Breast epithelium (tissue), 4 donors: ENCODE measurements around the gene AKR1C1. TPM values are rescaled to one million over a fixed set of nuclear protein-coding genes. Genes with fewer than 3 reads are reported as not detected.
"Not testable (repeated sequence)": the region's sequence is repeated elsewhere in the genome, so short reads cannot be mapped to it uniquely, and the experiment has no call there.

Source experiments
- DNase-seq, 2 donors: peaks; one replicate each; pipeline ENCODE4 v3.0.0-alpha.2; 2019; ENCODE audit warnings: low spot score in 2 of 2
- H3K27ac ChIP-seq, 2 donors: fragments of 200-600 bp; sonication (generic) in 1 of 2; one replicate each; pipeline ENCODE4 v1.5.1; 2016 to 2019; ENCODE audit warnings: mild to moderate bottlenecking in 1 of 2
- H3K27me3 ChIP-seq, 2 donors: fragments of 200-600 bp; sonication (generic) in 1 of 2; one replicate each; pipeline versions ENCODE4 v1.5.1 to v1.6.0; 2017 to 2019; ENCODE audit warnings: control low read depth in 1 of 2, mild to moderate bottlenecking in 1 of 2
- H3K36me3 ChIP-seq: fragments of 200-600 bp; one replicate; pipeline ENCODE4 v1.5.1; 2019
- H3K4me1 ChIP-seq, 2 donors: fragments of 200-600 bp; sonication (generic); one replicate each; pipeline ENCODE4 v1.5.1; 2016 to 2019; ENCODE audit warnings: control low read depth in 1 of 2
- H3K4me3 ChIP-seq, 3 donors: fragments of 200-600 bp; sonication (generic); 1 replicate in 2 of 3; 2 replicates in 1 of 3; pipeline ENCODE4 v1.5.1; 2016 to 2019; ENCODE audit warnings: mild to moderate bottlenecking in 3 of 3, moderate library complexity in 2 of 3
- H3K9me3 ChIP-seq, 2 donors: fragments of 200-600 bp; sonication (generic) in 1 of 2; one replicate each; pipeline ENCODE4 v1.5.1; 2016 to 2019; ENCODE audit warnings: control low read depth in 1 of 2
- POLR2A ChIP-seq: fragments of 450-650 bp; IDR thresholded peaks from one replicate; pipeline ENCODE4 v1.6.1; 2016; ENCODE audit warnings: antibody characterized with exemption, mild to moderate bottlenecking, moderate library complexity
- POLR2AphosphoS5 ChIP-seq, 3 donors: sonication (generic); formaldehyde crosslinking; IDR thresholded peaks; one replicate each; pipeline ENCODE4 v1.6.1; 2017; ENCODE audit warnings: antibody characterized with exemption in 3 of 3
- intact Hi-C: fragments of 100-400 bp; cut with DNase I; formaldehyde crosslinking; loops from one replicate; pipeline ENCODE4 v1.15.1; 2023; ENCODE audit warnings: low total_unique reads
- total RNA-seq, 3 donors: library from RNA; depleted of rRNA; stranded (reverse); fragments of >200 nt; gene quantifications; one replicate each; pipeline ENCODE4 v1.1.0, GENCODE V29; 2016
- TF ChIP-seq, protein P1 (sequence below), 3 donors: fragments of 450-650 bp; IDR thresholded peaks; one replicate each; pipeline ENCODE4 v1.5.1; 2016 to 2017; ENCODE audit warnings: antibody characterized with exemption in 3 of 3, mild to moderate bottlenecking in 3 of 3, moderate library complexity in 3 of 3

AKR1C1 gene
- total RNA-seq, 3 donors from 2014 or later = 24.1 to 214 (median 31.5) TPM

- Histone ChIP-seq H3K9me3 (no peaks in the 10 kb centered on the region), H3K4me1 (no peaks in the 10 kb centered on the region), H3K4me3 (peak overlapping the region in 1 of 3 donors; percentile 36), H3K36me3 (no peaks in the 10 kb centered on the region), H3K27me3 (no peaks in the 10 kb centered on the region), H3K27ac (no peak overlapping the region)
- TF ChIP-seq, protein P1, sequence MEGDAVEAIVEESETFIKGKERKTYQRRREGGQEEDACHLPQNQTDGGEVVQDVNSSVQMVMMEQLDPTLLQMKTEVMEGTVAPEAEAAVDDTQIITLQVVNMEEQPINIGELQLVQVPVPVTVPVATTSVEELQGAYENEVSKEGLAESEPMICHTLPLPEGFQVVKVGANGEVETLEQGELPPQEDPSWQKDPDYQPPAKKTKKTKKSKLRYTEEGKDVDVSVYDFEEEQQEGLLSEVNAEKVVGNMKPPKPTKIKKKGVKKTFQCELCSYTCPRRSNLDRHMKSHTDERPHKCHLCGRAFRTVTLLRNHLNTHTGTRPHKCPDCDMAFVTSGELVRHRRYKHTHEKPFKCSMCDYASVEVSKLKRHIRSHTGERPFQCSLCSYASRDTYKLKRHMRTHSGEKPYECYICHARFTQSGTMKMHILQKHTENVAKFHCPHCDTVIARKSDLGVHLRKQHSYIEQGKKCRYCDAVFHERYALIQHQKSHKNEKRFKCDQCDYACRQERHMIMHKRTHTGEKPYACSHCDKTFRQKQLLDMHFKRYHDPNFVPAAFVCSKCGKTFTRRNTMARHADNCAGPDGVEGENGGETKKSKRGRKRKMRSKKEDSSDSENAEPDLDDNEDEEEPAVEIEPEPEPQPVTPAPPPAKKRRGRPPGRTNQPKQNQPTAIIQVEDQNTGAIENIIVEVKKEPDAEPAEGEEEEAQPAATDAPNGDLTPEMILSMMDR (IDR thresholded peaks at IDR 0.05) = no peak
- TF ChIP-seq POLR2AphosphoS5 (IDR thresholded peaks at IDR 0.05) (no peak), POLR2A (no peak)
- DNase-seq = no peak
- intact Hi-C loops = no loop called here
Observed at GRCh38 chr10:5002013-5002727, 39.0 kb downstream of the AKR1C1 start.

GRCh38 chr10:5003127-5004029 lies 40.2 kb downstream of the AKR1C1 start, which contains the start of gene AKR1C2:
TSS of gene AKR1C2 (minus strand) at chr10:5003857. CDS start at chr10:5003835, 22 bp downstream.
- H3K36me3 ChIP-seq, intact Hi-C loops, H3K27me3 ChIP-seq, H3K9me3 ChIP-seq, H3K4me1 ChIP-seq, DNase-seq, H3K27ac ChIP-seq: not testable (repeated sequence)
- peak within 1 kb of the TSS in 1 of 3 donors; percentile 36 for H3K4me3 ChIP-seq

DNA sequence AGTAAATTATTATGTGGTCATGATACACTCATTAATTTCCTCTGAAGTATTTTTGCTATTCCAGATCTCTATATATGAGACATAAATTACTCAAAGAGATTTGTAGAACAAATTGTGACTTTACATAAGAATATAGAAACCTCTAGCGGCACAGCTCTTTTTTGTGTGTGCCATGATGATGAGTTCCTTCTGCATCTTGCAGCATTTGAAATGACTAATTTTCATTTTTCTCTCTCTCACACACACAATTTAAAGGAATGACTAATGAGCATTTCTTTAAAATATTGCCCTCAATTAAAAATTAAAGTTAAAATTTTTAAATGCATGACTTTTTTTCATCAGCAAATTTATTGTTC lies 40.8 kb downstream of the AKR1C1 start:
- H3K27me3 ChIP-seq, intact Hi-C loops, H3K36me3 ChIP-seq, H3K4me1 ChIP-seq, H3K9me3 ChIP-seq, H3K27ac ChIP-seq, H3K4me3 ChIP-seq, DNase-seq: not testable (repeated sequence)

GRCh38 chr10:5004501-5004900 lies 41.3 kb downstream of the AKR1C1 start:
- H3K36me3 ChIP-seq, H3K9me3 ChIP-seq, H3K4me3 ChIP-seq, H3K4me1 ChIP-seq, DNase-seq, H3K27me3 ChIP-seq, intact Hi-C loops, H3K27ac ChIP-seq: not testable (repeated sequence)

DNA sequence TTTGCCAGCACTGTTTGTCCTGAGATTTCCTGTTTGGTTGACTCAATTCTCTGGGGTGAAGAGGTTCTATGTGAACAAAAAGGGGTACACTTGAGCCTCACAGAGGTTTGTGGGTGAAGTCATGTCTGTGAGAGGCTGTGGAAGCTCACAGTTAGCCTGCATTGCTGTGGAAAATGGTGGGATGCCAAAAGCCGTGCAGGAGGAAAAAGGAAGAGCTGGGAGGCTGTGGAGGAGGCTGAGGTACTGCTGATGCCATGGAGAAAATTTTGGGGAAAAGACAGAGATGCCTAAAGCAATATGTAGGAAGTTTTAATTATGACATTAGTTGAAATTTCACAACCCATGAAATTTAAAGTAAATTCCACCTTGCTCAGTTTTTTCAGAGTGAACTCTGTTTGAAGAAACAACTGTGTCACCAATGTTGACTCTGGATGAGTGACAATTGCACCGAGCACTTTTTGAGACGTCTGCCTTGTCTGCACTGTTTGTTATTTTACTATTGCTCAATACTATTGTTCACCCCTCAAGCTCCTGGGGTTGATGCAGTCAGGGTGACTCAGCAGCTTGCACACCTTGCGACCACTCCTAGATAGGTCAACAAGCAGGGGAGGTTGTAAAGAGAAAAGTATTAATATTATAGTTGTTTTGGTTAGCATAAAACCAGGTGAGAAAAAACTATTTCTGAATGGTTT lies 45.8 kb downstream of the AKR1C1 start:
- H3K4me3 ChIP-seq, H3K36me3 ChIP-seq, H3K27me3 ChIP-seq, DNase-seq, H3K4me1 ChIP-seq, H3K9me3 ChIP-seq, intact Hi-C loops: not testable (repeated sequence)
- peak overlapping the region in 1 of 2 donors; percentile 12 for H3K27ac ChIP-seq

- intact Hi-C loops, DNase-seq, H3K9me3 ChIP-seq, H3K27ac ChIP-seq, H3K36me3 ChIP-seq, H3K27me3 ChIP-seq, H3K4me1 ChIP-seq, H3K4me3 ChIP-seq: not testable (repeated sequence)
Observed at GRCh38 chr10:5010043-5010442, 46.8 kb downstream of the AKR1C1 start.

DNA sequence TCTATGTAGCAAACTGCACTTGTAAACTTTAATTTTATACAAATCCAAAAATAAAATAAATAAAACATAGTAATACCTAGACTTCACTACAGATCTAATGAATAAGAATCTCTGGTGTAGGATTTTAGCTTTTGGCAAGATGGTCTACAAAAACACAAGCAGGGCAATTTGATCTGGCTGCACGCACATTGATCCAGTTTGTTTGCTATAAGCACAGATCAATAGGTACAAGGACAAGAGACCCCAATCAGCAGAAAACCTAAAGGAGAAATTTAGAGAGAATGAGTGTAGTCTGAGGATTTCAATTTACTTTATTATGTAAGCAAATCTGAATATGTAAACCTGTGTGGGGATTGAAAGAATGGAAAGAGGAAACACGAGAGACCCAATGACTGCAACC lies 48.2 kb downstream of the AKR1C1 start:
- H3K4me3 ChIP-seq, intact Hi-C loops, DNase-seq, H3K36me3 ChIP-seq, H3K27me3 ChIP-seq, H3K9me3 ChIP-seq, H3K27ac ChIP-seq, H3K4me1 ChIP-seq: not testable (repeated sequence)

DNA sequence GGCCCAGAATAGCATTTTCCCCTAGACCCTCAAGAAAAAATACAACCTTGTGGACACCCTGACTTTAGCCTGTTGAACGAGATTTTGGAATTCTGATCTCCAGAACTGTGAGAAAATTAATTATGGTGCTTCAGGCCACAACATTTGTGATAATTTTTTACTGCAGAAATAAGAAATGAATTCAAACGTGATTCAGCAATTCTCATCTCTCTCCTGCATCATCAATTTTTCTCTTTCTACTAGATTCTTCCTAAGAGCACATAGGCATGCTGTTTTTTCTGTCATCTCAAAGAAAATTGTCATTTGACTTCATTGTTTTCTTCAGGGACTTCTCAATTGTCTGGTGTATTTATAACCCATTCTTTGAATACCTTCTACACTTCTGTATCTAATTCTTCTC lies 49.4 kb downstream of the AKR1C1 start:
- no peaks in the 10 kb centered on the region for H3K9me3 ChIP-seq
- H3K27me3 ChIP-seq = no peaks in the 10 kb centered on the region
- H3K36me3 ChIP-seq = no peaks in the 10 kb centered on the region
- TF ChIP-seq, protein P1 (IDR thresholded peaks at IDR 0.05) = no peak
- TF ChIP-seq POLR2AphosphoS5 (IDR thresholded peaks at IDR 0.05) (no peak), POLR2A (no peak)
- no peak for DNase-seq
- H3K4me3 ChIP-seq = no peak overlapping the region
- H3K27ac ChIP-seq = no peak overlapping the region
- H3K4me1 ChIP-seq = no peaks in the 10 kb centered on the region
- intact Hi-C loops = no loop called here
